Astrocyte (in vitro differentiated cells and primary cell): Measurements from ENCODE around the gene PHLDA2. TPM values are rescaled to one million over a fixed set of nuclear protein-coding genes. Genes with fewer than 3 reads are reported as not detected.

ENCODE experiments used
- DNase-seq: peaks from one replicate; pipeline ENCODE4 v3.0.0-alpha.2; 2010; ENCODE audit warnings: low read depth
- FAIRE-seq: peaks from 2 replicates; lab custom pipeline; 2011; peaks lifted over from hg19 to GRCh38; lab: Jason Lieb, UNC
- H2AFZ ChIP-seq: 2 replicates; pipeline ENCODE4 v1.6.0; 2012; ENCODE audit warnings: low read depth, low read length, inconsistent platforms
- H3K27ac ChIP-seq: 2 replicates; pipeline ENCODE4 v1.5.1; 2011; ENCODE audit warnings: low read depth, low read length, inconsistent platforms
- H3K27me3 ChIP-seq: 2 replicates; pipeline ENCODE4 v1.6.0; 2011; ENCODE audit warnings: low read length, inconsistent platforms; ENCODE audit not compliant: insufficient read depth
- H3K36me3 ChIP-seq: 2 replicates; pipeline ENCODE4 v1.5.1; 2011; ENCODE audit warnings: low read length, inconsistent platforms; ENCODE audit not compliant: insufficient read depth
- H3K4me1 ChIP-seq: 2 replicates; pipeline ENCODE4 v1.5.1; 2011; ENCODE audit warnings: low read length, inconsistent platforms; ENCODE audit not compliant: insufficient read depth
- H3K4me2 ChIP-seq: 2 replicates; pipeline ENCODE4 v1.6.0; 2012; ENCODE audit warnings: low read length, inconsistent platforms
- H3K4me3 ChIP-seq: 2 replicates; pipeline ENCODE4 v1.5.1; 2011; ENCODE audit warnings: low read depth, mild to moderate bottlenecking, low read length, inconsistent platforms; ENCODE audit not compliant: insufficient read depth
- H3K79me2 ChIP-seq: 2 replicates; pipeline ENCODE4 v1.6.0; 2012; ENCODE audit warnings: mild to moderate bottlenecking, low read length, inconsistent platforms; ENCODE audit not compliant: insufficient read depth
- H3K9ac ChIP-seq: 2 replicates; pipeline ENCODE4 v1.6.0; 2012; ENCODE audit warnings: mild to moderate bottlenecking, low read length, inconsistent platforms
- H3K9me3 ChIP-seq: 2 replicates; pipeline ENCODE4 v1.5.1; 2012; ENCODE audit warnings: low read depth, mild to moderate bottlenecking, low read length, inconsistent platforms; ENCODE audit not compliant: insufficient read depth
- H4K20me1 ChIP-seq: 2 replicates; pipeline ENCODE4 v1.6.0; 2012; ENCODE audit warnings: low read length, inconsistent platforms; ENCODE audit not compliant: insufficient read depth
- H3K27ac Mint-ChIP-seq: one replicate; pipeline ENCODE4 v1.8.0; 2021; ENCODE audit warnings: mild to moderate bottlenecking, mixed read lengths; ENCODE audit not compliant: unreplicated experiment
- H3K27me3 Mint-ChIP-seq: one replicate; pipeline ENCODE4 v1.8.0; 2021; ENCODE audit warnings: low read depth, mixed read lengths; ENCODE audit not compliant: unreplicated experiment
- H3K36me3 Mint-ChIP-seq: one replicate; pipeline ENCODE4 v1.8.0; 2021; ENCODE audit warnings: low read depth, mixed read lengths; ENCODE audit not compliant: unreplicated experiment
- H3K4me1 Mint-ChIP-seq: one replicate; pipeline ENCODE4 v1.8.0; 2021; ENCODE audit warnings: low read depth, mixed read lengths; ENCODE audit not compliant: unreplicated experiment
- H3K4me3 Mint-ChIP-seq: one replicate; pipeline ENCODE4 v1.8.0; 2021; ENCODE audit warnings: mild to moderate bottlenecking, moderate library complexity, mixed read lengths; ENCODE audit not compliant: unreplicated experiment
- H3K9me3 Mint-ChIP-seq: one replicate; pipeline ENCODE4 v1.8.0; 2021; ENCODE audit warnings: mild to moderate bottlenecking, mixed read lengths; ENCODE audit not compliant: unreplicated experiment
- EZH2 ChIP-seq: IDR thresholded peaks from 2 replicates; pipeline ENCODE4 v1.6.1; 2012; ENCODE audit warnings: mild to moderate bottlenecking, low read length, inconsistent platforms; ENCODE audit not compliant: insufficient read depth
- total RNA-seq: library from RNA; stranded (reverse); gene quantifications from 2 replicates; pipeline ENCODE4 v1.2.1, GENCODE V29; 2021
- TF ChIP-seq, protein P1 (sequence below): IDR thresholded peaks from 2 replicates; pipeline ENCODE4 v1.5.1; 2011; ENCODE audit warnings: low read depth, mild to moderate bottlenecking, inconsistent platforms, low read length, moderate library complexity; ENCODE audit not compliant: insufficient read depth

PHLDA2 gene
- total RNA-seq, 1 donor from 2014 or later = 78.8 TPM

DNA sequence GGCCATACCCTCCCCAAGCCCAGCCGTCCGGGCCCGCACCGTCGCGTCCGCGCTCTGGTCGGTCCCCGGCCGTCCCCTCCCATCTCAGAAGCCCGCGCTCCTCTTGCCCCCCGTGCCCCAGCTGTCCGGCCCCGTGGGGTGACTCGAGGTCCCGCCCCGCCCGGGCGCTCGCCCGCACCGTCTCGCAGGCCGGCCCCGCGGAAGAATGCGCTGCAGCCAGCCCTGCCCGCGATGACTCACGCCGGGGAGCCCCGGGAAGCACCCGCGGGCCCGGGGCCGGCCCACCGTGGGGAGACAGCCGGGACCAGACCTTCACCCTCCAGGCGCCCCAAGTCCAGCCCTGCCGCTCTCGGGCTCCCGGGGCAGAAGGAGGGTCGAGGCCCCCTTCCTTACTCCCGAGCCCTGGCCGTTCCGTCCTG is 320 bp upstream of the PHLDA2 start:
- peak overlapping the region; percentile 76 for H3K9ac ChIP-seq

DNA sequence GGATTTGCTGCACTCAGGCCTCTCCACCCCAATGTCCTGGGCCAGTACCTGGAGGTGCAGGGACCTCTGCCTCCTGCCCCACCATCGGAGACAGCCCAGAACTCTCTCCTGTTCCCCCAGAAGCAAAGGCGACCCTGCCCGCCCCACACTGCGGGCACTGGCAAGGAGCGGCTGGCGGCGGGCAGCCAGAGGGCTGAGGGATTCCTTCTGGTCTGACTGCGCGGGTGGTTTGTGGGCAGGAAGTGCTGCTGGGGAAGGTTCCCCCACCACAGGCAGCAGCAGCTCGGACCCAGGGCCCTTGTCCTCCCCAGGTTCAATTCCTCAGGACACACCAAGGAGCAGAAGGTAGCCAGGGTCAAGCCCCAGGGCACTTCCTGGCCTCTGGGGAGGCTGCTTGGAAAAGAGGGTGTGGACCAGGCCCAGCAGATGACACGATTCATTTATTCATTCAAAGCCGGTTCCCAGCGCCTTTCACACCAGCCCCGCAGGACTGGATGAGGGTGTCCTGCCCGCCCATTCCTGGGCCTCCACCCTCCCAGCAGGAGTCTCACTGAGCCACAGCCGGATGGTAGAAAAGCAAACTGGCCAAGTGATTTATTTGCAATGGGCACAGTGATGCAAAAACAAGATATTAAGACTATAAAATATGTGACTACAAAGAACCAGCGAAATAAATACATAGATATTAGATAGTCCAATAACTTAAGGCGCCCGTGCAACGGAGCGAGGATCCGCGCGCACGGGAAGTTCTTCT is 1.2 kb downstream of the PHLDA2 start:
- Histone ChIP-seq H3K9me3 (no peaks in the 10 kb centered on the region), H3K27ac (peak overlapping the region; percentile 78), H3K4me2 (peak overlapping the region; percentile 97), H3K36me3 (no peaks in the 10 kb centered on the region), H3K9ac (peak overlapping the region; percentile 80), H3K79me2 (peaks cover 37% of the 10 kb centered on the region), H3K4me3 (peak overlapping the region; percentile 75), H4K20me1 (peaks cover 42% of the 10 kb centered on the region), H3K27me3 (no peaks in the 10 kb centered on the region), H2AFZ (no peak overlapping the region), H3K4me1 (peaks cover 37% of the 10 kb centered on the region)
- H3K27ac Mint-ChIP-seq = peak overlapping the region; percentile 94
- no peaks in the 10 kb centered on the region for H3K9me3 Mint-ChIP-seq
- no peaks in the 10 kb centered on the region for H3K36me3 Mint-ChIP-seq
- FAIRE-seq (no peak), DNase-seq (no peak)
- H3K4me3 Mint-ChIP-seq = peak overlapping the region; percentile 94
- no peaks in the 10 kb centered on the region for H3K27me3 Mint-ChIP-seq
- TF ChIP-seq EZH2 = no peak
- TF ChIP-seq, protein P1, sequence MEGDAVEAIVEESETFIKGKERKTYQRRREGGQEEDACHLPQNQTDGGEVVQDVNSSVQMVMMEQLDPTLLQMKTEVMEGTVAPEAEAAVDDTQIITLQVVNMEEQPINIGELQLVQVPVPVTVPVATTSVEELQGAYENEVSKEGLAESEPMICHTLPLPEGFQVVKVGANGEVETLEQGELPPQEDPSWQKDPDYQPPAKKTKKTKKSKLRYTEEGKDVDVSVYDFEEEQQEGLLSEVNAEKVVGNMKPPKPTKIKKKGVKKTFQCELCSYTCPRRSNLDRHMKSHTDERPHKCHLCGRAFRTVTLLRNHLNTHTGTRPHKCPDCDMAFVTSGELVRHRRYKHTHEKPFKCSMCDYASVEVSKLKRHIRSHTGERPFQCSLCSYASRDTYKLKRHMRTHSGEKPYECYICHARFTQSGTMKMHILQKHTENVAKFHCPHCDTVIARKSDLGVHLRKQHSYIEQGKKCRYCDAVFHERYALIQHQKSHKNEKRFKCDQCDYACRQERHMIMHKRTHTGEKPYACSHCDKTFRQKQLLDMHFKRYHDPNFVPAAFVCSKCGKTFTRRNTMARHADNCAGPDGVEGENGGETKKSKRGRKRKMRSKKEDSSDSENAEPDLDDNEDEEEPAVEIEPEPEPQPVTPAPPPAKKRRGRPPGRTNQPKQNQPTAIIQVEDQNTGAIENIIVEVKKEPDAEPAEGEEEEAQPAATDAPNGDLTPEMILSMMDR = no peak
- peaks cover 12% of the 10 kb centered on the region for H3K4me1 Mint-ChIP-seq

More for the DNA sequence above, 320 bp upstream of the PHLDA2 start:
- H4K20me1 ChIP-seq = peaks cover 39% of the 10 kb centered on the region
- H3K79me2 ChIP-seq = peaks cover 37% of the 10 kb centered on the region
- no peaks in the 10 kb centered on the region for H3K36me3 Mint-ChIP-seq
- H3K27ac Mint-ChIP-seq = peak overlapping the region; percentile 81
- peak; percentile 58 for DNase-seq
- H3K9me3 Mint-ChIP-seq = no peaks in the 10 kb centered on the region
- no peaks in the 10 kb centered on the region for H3K27me3 Mint-ChIP-seq
- H3K27me3 ChIP-seq = no peaks in the 10 kb centered on the region
- no peak for FAIRE-seq
- no peaks in the 10 kb centered on the region for H3K9me3 ChIP-seq
- peak overlapping the region; percentile 97 for H3K4me2 ChIP-seq
- H3K4me1 Mint-ChIP-seq = peaks cover 12% of the 10 kb centered on the region
- peak overlapping the region; percentile 33 for H2AFZ ChIP-seq
- peaks cover 45% of the 10 kb centered on the region for H3K4me1 ChIP-seq
- H3K4me3 ChIP-seq = peak overlapping the region; percentile 48
- no peaks in the 10 kb centered on the region for H3K36me3 ChIP-seq
- peak overlapping the region; percentile 87 for H3K27ac ChIP-seq
- TF ChIP-seq, protein P1 = no peak
- TF ChIP-seq EZH2 = no peak
- peak overlapping the region; percentile 76 for H3K4me3 Mint-ChIP-seq
